GM21717 (cell line): ENCODE data around the gene NABP2.
"Not testable (repeated sequence)": the region's sequence is repeated elsewhere in the genome, so short reads cannot be mapped to it uniquely, and the experiment has no call there.

ENCODE experiments used
- ATAC-seq: cut with Tn5 transposase; IDR thresholded peaks from one replicate; pipeline ENCODE4 v1.9.1; 2021; ENCODE audit warnings: mild to moderate bottlenecking, moderate library complexity; ENCODE audit not compliant: unreplicated experiment

NABP2 gene

DNA sequence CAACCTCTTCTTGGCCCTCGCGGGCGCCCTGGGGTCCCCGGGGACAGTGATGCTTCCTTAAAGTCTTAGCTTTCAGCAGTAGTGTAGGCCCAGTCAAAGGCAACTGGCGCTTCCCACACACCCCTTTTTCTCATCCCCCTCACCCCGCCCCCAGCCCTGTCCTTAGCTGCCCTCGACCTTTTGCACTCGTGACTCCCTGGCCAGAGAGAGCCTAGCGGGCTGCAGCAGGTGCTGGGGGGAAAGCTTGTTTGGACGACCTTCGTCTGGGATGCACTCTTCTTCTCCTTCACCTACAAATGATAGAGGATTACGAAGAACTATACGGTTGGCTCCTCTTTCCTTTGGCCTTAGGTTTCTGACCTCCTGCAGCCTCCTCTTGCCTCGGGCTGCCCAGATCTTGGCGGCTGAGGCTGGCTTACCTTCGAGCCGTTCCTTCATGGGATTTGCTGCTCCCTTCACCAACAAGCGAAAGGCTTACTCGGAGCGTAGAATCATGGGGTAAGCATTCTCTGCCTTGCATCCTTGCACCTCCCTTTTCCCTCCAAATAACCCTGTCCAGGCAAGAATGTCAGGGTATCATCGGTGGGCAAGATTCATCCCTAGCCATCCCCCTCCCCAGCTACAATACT, 43.4 kb downstream of the NABP2 start:
- no peak for ATAC-seq

- ATAC-seq = no peak
Measured at GRCh38 chr12:56271031-56271430, 46.9 kb downstream of the NABP2 start.

DNA sequence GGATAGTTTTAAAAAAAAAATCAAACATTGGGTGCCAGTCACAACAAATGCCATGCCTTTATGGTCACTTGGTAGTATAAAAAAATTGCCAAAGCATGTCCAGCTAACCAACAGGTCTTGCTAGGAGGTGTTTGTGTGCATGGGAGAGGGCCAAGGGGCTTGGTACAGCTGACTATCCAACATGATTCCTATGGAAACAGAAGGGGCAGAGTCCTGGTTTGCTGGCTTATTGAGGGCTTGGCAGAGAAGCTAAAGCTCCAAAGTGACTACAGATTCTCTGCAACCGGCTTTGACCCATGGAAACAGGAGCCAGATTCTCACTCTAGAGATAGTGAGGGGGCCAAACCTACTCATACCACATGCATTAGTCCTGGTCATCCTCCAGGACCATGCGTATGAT, 48.3 kb downstream of the NABP2 start:
- not testable (repeated sequence) for ATAC-seq

DNA sequence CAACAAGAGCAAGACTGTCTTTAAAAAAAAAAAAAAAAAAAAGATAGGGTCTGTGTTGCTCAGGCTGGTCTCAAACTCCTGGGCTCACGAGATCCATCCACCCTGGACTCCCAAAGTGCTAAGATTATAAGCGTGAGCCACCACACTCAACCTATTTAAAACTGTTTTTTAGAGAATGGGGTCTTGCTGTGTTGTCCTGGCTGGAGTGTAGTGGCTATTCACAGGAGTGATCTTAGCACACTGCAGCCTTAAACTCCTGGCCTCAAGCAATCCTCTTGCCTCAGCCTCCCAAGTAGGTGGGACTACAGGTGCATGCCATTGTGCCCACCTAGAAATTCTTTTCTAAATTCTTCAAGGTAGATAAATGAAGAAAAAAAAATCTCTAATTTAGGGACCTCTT, 50.2 kb downstream of the NABP2 start:
- no peak for ATAC-seq

DNA sequence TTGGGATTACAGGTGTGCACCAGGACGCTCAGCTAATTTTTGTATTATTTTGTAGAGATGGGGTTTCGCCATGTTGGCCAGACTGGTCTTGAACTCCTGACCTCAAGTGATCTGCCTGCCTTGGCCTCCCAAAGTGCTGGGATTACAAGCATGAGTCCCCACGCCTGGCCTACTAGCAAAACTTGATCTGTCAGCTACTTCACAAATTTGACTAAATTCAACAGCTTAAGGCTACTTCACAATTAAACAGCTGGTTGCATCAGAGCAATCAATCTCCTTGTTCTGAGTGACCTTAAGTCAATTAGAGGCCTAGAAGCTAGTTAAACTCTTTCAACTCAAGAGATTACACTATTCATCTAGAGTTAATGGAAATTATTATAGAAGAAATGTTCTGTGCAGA, 54.8 kb downstream of the NABP2 start:
- ATAC-seq = no peak
